NCI-H146 (cell line): ENCODE measurements around the gene SRM.
"Not testable (repeated sequence)": the region's sequence is repeated elsewhere in the genome, so short reads cannot be mapped to it uniquely, and the experiment has no call there.

ENCODE experiments used
- DNase-seq: peaks from one replicate; lab custom pipeline; 2025; lab: John Stamatoyannopoulos, UW

SRM gene

DNA sequence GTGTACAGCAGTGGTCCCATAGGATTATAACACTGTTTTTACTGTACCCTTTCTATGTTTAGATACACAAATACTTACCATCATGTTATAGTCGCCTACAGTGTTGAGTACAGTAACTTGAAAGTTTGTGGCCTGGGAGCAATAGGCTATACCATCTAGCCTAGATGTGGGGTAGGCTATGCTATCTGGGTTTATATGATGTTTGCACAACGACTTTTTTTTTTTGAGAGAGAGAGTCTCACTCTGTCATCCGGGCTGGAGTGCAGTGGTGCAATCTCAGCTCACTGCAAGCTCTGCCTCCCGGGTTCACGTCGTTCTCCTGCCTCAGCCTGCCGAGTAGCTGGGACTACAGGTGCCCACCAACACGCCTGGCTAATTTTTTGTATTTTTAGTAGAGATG, 40.5 kb downstream of the SRM start:
- DNase-seq = not testable (repeated sequence)

DNA sequence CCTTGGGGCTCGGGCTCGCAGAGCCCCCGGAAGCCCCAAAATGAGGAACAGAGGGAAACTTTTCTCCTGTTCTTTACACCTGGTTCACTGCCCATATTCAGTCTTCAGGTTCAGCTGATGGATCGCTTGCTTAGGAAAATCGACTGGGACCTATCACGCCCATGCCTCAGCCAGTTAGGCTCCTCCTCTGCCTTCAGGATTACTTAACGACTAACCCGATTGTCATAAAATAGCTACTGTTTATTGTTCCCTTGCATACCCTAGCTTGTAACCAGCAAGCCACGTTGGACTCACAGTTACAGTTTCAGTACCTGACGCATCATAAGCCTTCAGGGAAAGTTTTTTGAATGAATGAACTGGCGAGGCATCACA, 46.7 kb downstream of the SRM start:
- no peak for DNase-seq

DNA sequence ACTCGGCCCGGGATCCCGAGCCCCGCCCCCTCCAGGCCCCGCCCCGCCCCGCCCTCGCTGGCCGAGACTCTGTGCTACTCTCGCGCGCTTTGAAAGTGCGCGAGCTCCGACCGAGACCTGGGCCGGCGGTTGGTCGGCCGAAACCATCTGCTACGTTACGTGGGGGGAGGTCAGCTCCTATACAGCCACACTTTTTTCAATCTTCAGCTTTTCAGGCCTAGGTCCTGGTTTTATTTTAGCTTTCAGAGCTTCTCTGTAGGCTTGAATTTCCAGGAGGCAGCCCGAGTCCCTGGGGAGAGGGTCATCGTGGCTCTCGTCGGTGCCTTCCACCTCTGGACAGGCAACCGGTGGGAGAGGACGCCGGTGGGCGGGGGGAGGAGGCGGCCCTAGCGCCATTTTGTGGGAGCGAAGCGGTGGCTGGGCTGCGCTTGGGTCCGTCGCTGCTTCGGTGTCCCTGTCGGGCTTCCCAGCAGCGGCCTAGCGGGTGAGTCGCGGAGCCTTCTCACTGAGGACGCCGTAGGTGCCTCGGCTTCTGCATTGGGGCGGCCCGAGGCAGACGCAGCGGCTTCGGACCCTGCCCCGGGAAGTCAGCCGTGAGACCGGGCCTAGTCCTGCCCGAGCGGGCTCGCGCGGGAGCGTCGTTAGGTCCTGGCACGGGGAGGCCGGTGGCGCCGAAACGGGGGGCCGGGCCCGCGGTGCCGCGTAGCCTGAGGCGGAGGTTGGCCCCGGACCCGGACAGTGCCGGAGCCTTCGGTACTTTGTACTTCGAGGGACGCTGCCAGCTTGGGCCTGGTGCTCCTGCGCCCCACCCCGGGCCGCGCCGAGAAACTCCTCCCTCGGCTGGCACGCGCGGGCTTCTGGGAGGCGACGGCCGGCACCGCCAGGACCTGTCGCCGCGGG, 47.3 kb downstream of the SRM start, which contains the start of gene TARDBP:
TARDBP (plus strand) TSS at position 395 of the 900 bp plus-strand sequence. CDS start 1,074 bp downstream, outside the sequence.
- DNase-seq = peak; percentile 82
